ENCODE results near the gene PSMA3.
"Not testable (repeated sequence)": the region's sequence is repeated elsewhere in the genome, so short reads cannot be mapped to it uniquely, and the experiment has no call there.

The PSMA3 gene

DNA sequence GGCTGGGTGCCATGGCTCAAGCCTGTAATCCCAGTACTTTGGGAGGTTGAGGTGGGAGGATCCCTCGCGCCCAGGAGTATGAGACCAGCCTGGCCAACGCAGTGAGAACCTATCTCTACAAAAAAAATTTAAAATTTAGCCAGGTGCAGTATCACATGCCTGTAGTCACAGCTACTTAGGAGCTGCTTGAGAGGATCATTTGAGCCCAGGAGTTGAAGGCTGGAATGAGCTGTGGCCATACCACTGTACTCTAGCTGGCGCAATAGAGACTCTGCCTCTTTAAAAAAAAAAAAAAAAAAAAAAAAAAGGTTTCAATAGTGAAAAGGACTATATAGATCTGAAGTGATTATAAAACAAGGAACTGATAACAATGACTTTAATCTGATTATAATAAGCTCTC, 13.5 kb downstream of the PSMA3 start:
- peaks cover 76% of the 10 kb centered on the region; the same call in 1 of the 2 replicates for H3K36me3 ChIP-seq (ENCODE audit: insufficient read depth, low read length)
- H2AFZ ChIP-seq (ENCODE audit: low read length) = no peak overlapping the region
- no peaks in the 10 kb centered on the region for H3F3A ChIP-seq (ENCODE audit: low read depth)
- no peak overlapping the region for H3K4me2 ChIP-seq (ENCODE audit: low read depth, low read length, poor library complexity, severe bottlenecking)
- H3K27me3 ChIP-seq (ENCODE audit: insufficient read depth, low read length, poor library complexity, severe bottlenecking) = no peaks in the 10 kb centered on the region
- no peaks in the 10 kb centered on the region for H3K9me2 ChIP-seq (replicated peaks; ENCODE audit: low read depth, low read length)
- no peak overlapping the region for H3K4me3 ChIP-seq (ENCODE audit: low read length, poor library complexity, severe bottlenecking)
- H3K9me3 ChIP-seq (ENCODE audit: insufficient read depth, low read depth, low read length) = no peaks in the 10 kb centered on the region
- H3K9ac ChIP-seq (ENCODE audit: low read depth, low read length, poor library complexity, severe bottlenecking) = no peak overlapping the region
- TF ChIP-seq, protein P1, sequence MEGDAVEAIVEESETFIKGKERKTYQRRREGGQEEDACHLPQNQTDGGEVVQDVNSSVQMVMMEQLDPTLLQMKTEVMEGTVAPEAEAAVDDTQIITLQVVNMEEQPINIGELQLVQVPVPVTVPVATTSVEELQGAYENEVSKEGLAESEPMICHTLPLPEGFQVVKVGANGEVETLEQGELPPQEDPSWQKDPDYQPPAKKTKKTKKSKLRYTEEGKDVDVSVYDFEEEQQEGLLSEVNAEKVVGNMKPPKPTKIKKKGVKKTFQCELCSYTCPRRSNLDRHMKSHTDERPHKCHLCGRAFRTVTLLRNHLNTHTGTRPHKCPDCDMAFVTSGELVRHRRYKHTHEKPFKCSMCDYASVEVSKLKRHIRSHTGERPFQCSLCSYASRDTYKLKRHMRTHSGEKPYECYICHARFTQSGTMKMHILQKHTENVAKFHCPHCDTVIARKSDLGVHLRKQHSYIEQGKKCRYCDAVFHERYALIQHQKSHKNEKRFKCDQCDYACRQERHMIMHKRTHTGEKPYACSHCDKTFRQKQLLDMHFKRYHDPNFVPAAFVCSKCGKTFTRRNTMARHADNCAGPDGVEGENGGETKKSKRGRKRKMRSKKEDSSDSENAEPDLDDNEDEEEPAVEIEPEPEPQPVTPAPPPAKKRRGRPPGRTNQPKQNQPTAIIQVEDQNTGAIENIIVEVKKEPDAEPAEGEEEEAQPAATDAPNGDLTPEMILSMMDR (conservative IDR thresholded peaks at IDR 0.05; ENCODE audit: low read length) = no peak
- TF ChIP-seq EZH2phosphoT487 (IDR thresholded peaks at IDR 0.05; ENCODE audit: borderline replicate concordance) = no peak
- peaks cover 17% of the 10 kb centered on the region for H4K20me1 ChIP-seq (ENCODE audit: insufficient read depth, low read length, poor library complexity, severe bottlenecking)
- no peaks in the 10 kb centered on the region for H3K4me1 ChIP-seq (ENCODE audit: insufficient read depth, low read length, poor library complexity, severe bottlenecking)
- H3K79me2 ChIP-seq (ENCODE audit: insufficient read depth, low read length) = peaks cover 9% of the 10 kb centered on the region; the same call in 1 of the 2 replicates

GRCh38 chr14:58262005-58262404, 17.4 kb downstream of the PSMA3 start:
- H3F3A ChIP-seq (ENCODE audit: low read depth); H3K4me2 ChIP-seq (ENCODE audit: low read depth, low read length, poor library complexity, severe bottlenecking); H2AFZ ChIP-seq (ENCODE audit: low read length); H3K9me3 ChIP-seq (ENCODE audit: insufficient read depth, low read depth, low read length); H3K27me3 ChIP-seq (ENCODE audit: insufficient read depth, low read length, poor library complexity, severe bottlenecking); H3K9ac ChIP-seq (ENCODE audit: low read depth, low read length, poor library complexity, severe bottlenecking); H3K9me2 ChIP-seq (replicated peaks; ENCODE audit: low read depth, low read length); H3K4me1 ChIP-seq (ENCODE audit: insufficient read depth, low read length, poor library complexity, severe bottlenecking); H3K4me3 ChIP-seq (ENCODE audit: low read length, poor library complexity, severe bottlenecking): not testable (repeated sequence)
- peaks cover 10% of the 10 kb centered on the region; the same call in 1 of the 2 replicates for H3K79me2 ChIP-seq (ENCODE audit: insufficient read depth, low read length)
- H3K36me3 ChIP-seq (ENCODE audit: insufficient read depth, low read length) = peaks cover 91% of the 10 kb centered on the region
- H4K20me1 ChIP-seq (ENCODE audit: insufficient read depth, low read length, poor library complexity, severe bottlenecking) = peaks cover 24% of the 10 kb centered on the region

GRCh38 chr14:58265401-58265800, 20.8 kb downstream of the PSMA3 start:
- Histone ChIP-seq H3K9me2 (replicated peaks; ENCODE audit: low read depth, low read length) (no peaks in the 10 kb centered on the region), H3K9ac (ENCODE audit: low read depth, low read length, poor library complexity, severe bottlenecking) (no peak overlapping the region), H3K4me2 (ENCODE audit: low read depth, low read length, poor library complexity, severe bottlenecking) (no peak overlapping the region), H3K4me3 (ENCODE audit: low read length, poor library complexity, severe bottlenecking) (no peak overlapping the region), H3F3A (ENCODE audit: low read depth) (no peaks in the 10 kb centered on the region; the same call in 1 of the 2 replicates), H3K79me2 (ENCODE audit: insufficient read depth, low read length) (peaks cover 24% of the 10 kb centered on the region; the same call in 1 of the 2 replicates), H3K36me3 (ENCODE audit: insufficient read depth, low read length) (peaks cover 99% of the 10 kb centered on the region), H3K9me3 (ENCODE audit: insufficient read depth, low read depth, low read length) (no peaks in the 10 kb centered on the region), H3K27me3 (ENCODE audit: insufficient read depth, low read length, poor library complexity, severe bottlenecking) (no peaks in the 10 kb centered on the region), H3K4me1 (ENCODE audit: insufficient read depth, low read length, poor library complexity, severe bottlenecking) (no peaks in the 10 kb centered on the region), H2AFZ (ENCODE audit: low read length) (no peak overlapping the region), H4K20me1 (ENCODE audit: insufficient read depth, low read length, poor library complexity, severe bottlenecking) (peaks cover 44% of the 10 kb centered on the region)
- TF ChIP-seq, protein P1 (conservative IDR thresholded peaks at IDR 0.05; ENCODE audit: low read length) = no peak
- TF ChIP-seq EZH2phosphoT487 (IDR thresholded peaks at IDR 0.05; ENCODE audit: borderline replicate concordance) = no peak

- H4K20me1 ChIP-seq (ENCODE audit: insufficient read depth, low read length, poor library complexity, severe bottlenecking) = peaks cover 72% of the 10 kb centered on the region
Observed at GRCh38 chr14:58270628-58271027, 26.0 kb downstream of the PSMA3 start.

More at GRCh38 chr14:58270628-58271027, 26.0 kb downstream of the PSMA3 start:
- TF ChIP-seq EZH2phosphoT487 (IDR thresholded peaks at IDR 0.05; ENCODE audit: borderline replicate concordance) = no peak
- TF ChIP-seq, protein P1 (conservative IDR thresholded peaks at IDR 0.05; ENCODE audit: low read length) = no peak
- Histone ChIP-seq H3K9ac (ENCODE audit: low read depth, low read length, poor library complexity, severe bottlenecking) (no peak overlapping the region), H3K4me3 (ENCODE audit: low read length, poor library complexity, severe bottlenecking) (no peak overlapping the region), H3K4me1 (ENCODE audit: insufficient read depth, low read length, poor library complexity, severe bottlenecking) (peaks cover 18% of the 10 kb centered on the region), H3K36me3 (ENCODE audit: insufficient read depth, low read length) (peaks cover 87% of the 10 kb centered on the region), H3K79me2 (ENCODE audit: insufficient read depth, low read length) (peaks cover 56% of the 10 kb centered on the region), H3F3A (ENCODE audit: low read depth) (peaks cover 14% of the 10 kb centered on the region), H3K4me2 (ENCODE audit: low read depth, low read length, poor library complexity, severe bottlenecking) (no peak overlapping the region), H2AFZ (ENCODE audit: low read length) (no peak overlapping the region), H3K9me2 (replicated peaks; ENCODE audit: low read depth, low read length) (no peaks in the 10 kb centered on the region), H3K27me3 (ENCODE audit: insufficient read depth, low read length, poor library complexity, severe bottlenecking) (no peaks in the 10 kb centered on the region), H3K9me3 (ENCODE audit: insufficient read depth, low read depth, low read length) (no peaks in the 10 kb centered on the region)

Data from Loucy (cell line).